Measurements from ENCODE around the gene RPS27.
A peak's percentile ranks its signal among the peaks of the same experiment; 100 is the strongest.
"Not testable (repeated sequence)": the region's sequence is repeated elsewhere in the genome, so short reads cannot be mapped to it uniquely, and the experiment has no call there.

The RPS27 gene

GRCh38 chr1:153961421-153961820 is 29.1 kb upstream of the RPS27 start:
- no peak for DNase-seq (ENCODE audit: low spot score)

GRCh38 chr1:153962088-153963029 is 28.2 kb upstream of the RPS27 start:
- DNase-seq (ENCODE audit: low spot score) = peak; percentile 62

DNA sequence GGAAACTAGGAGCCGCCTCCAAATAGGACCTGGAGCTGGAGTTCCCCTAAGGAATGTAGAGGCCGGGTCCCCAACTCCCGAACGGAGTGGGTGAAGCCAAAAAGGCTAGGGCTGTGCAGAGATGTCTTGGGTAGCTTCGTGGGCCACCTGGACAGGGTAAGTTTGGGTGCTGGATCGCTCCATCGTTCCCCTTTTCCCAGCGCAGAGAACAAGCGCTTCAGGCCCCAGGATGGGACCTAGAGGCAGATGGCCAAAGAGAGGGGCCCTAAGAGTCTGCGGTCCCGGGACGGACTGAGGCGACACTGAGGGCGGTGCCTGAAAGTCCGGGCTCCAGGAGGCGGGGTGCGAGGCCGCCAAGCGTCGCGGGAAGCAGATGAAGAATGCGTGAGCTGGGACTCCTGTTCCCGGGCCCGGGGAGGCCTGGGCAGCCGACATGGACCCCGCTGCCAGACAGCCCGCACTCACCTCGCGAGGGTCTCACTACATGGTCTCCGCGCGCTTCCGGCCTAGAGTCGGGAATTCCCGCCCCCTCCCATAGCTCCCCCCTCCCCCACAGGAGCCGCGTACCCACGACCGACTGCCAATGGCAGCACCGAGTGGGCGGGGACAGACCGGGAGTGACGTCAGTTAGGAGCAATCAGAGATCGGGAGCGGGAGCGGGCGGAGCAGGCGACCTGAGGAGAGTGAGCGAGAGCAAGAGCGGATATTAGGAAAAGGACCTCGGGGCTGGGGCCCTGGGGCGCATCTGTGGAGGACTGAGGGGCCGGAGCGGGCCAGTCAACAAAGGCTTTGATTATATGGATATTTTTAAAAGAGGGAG is 27.3 kb upstream of the RPS27 start, which contains the start of gene SLC39A1:
Gene SLC39A1, minus strand, starts transcription at position 508 of the 820 bp plus-strand sequence. CDS start 822 bp downstream, outside the sequence.
- DNase-seq (ENCODE audit: low spot score) = peak; percentile 96

DNA sequence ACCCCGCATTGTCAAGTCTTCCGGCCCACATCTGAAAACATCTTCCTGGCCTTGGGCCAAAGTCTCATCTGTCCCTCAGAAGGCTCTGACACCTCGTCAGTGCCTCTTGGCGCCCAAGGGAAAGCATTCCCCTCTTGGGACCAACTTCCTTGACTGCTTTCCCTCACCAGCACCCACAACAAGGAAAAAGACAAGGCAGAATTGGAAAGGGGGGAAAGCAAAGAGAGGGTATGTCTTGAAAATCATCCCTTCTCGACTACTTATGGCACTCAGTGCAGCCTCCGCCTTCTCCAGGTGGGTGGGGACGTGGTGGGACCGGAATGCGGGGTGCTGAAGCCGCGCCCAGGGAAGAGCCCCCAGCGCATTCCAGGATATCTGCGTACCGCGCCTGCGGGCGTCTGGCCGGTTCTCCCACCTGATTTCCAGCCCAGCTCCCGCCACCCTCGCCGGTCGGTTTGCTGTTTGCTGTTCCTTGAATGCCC is 26.7 kb upstream of the RPS27 start:
- peak; percentile 82 for DNase-seq (ENCODE audit: low spot score)

- DNase-seq (ENCODE audit: low spot score) = peak; percentile 97
These were observed 23.2 kb upstream of the RPS27 start, which contains the start of gene CREB3L4 for GRCh38 chr1:153967107-153967999. Gene CREB3L4, plus strand, starts transcription at chr1:153967902. Its CDS starts 624 bp downstream, at chr1:153968526.

DNA sequence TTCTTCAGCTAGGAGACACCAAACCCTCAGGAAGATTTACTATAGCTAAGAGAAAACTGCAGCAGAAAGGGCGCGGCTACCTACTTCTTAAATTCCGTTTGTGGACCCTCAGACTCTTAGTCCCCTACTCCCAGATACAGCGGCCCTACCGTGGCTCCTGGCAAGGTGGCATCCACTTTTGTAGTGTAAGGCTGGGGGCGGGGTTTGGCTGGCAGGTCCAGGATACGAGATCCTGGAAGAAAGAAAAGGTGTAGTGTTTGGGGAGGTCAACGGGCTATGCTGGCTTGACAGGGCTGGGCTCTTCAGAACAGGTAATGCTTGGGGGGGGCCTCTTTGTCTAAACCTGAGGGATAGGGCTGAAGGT is 22.6 kb upstream of the RPS27 start:
- DNase-seq (ENCODE audit: low spot score) = peak; percentile 39

DNA sequence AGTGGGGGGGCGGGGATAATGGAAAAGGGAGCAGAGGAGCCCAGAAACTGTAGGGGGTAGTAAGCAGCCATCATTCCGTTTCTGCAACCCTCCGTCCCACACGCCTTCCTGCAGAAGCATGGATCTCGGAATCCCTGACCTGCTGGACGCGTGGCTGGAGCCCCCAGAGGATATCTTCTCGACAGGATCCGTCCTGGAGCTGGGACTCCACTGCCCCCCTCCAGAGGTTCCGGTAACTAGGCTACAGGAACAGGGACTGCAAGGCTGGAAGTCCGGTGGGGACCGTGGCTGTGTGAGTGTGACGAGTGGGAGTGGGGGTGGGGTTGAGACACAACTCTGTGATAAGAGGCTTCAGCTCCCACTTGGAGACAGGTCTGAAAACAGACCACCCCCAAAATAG is 22.2 kb upstream of the RPS27 start:
- no peak for DNase-seq (ENCODE audit: low spot score)

GRCh38 chr1:153968972-153969371 is 21.6 kb upstream of the RPS27 start:
- no peak for DNase-seq (ENCODE audit: low spot score)

GRCh38 chr1:153970346-153970745 is 20.2 kb upstream of the RPS27 start:
- DNase-seq (ENCODE audit: low spot score) = no peak

DNA sequence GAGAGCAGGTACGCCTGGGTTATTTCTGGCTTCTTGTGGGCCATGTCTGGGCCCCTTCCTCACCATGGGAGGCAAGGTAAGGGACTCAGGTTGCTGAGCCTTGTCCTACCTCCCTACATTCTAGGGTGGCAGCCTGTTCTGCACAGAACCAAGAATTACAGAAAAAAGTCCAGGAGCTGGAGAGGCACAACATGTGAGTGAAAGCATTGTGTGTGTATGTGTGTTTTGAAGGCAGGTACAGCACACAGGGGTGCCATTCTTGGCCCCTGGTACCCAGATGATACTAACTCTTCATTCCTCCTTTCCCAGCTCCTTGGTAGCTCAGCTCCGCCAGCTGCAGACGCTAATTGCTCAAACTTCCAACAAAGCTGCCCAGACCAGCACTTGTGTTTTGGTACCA is 17.5 kb upstream of the RPS27 start:
- no peak for DNase-seq (ENCODE audit: low spot score)

GRCh38 chr1:153973525-153973924 is 17.0 kb upstream of the RPS27 start:
- DNase-seq (ENCODE audit: low spot score) = no peak

DNA sequence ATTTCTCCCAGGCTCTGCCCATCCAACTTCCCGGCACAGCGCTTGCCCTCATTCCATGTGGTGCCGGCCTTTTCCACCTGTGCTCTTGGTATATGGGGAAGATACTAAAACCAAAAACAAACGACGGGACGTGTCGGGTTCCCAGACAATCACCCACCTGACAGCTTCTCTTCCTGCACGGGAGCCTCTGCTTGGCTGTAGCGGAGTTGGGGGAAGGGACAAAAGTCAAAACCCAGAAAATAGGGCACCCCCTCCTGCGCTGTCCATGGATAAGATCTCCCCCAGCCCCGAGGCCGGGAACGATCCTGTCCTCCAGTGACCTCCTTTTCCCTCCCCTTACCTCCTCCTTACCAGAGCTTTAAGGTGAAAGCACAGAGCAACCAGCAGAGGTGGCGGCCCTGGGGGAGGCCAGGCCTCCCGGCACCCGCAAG is 13.7 kb upstream of the RPS27 start:
- DNase-seq (ENCODE audit: low spot score) = no peak

GRCh38 chr1:153977250-153978240 is 13.0 kb upstream of the RPS27 start, which contains the start of gene JTB:
Gene JTB, minus strand, starts transcription at chr1:153977674. Its CDS starts 422 bp downstream, at chr1:153977252.
- DNase-seq (ENCODE audit: low spot score) = peak; percentile 83

GRCh38 chr1:153978274-153978909 is 12.2 kb upstream of the RPS27 start:
- DNase-seq (ENCODE audit: low spot score) = no peak

DNA sequence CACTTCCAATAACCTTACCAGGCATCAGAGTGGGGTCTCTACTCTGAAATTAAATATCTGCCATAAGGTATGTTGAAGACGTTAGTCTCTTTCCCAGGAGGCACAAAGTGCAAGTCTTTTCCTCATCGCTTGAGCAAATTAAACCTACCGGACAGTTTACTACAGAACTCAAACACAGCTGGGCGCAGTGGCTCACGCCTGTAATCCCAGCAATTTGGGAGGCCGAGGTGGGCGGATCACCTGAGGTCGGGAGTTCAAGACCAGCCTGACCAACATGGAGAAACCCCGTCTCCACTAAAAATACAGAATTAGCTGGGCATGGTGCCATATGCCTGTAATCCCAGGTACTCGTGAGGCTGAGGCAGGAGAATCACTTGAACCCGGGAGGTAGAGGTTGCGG is 11.5 kb upstream of the RPS27 start:
- not testable (repeated sequence) for DNase-seq (ENCODE audit: low spot score)

DNA sequence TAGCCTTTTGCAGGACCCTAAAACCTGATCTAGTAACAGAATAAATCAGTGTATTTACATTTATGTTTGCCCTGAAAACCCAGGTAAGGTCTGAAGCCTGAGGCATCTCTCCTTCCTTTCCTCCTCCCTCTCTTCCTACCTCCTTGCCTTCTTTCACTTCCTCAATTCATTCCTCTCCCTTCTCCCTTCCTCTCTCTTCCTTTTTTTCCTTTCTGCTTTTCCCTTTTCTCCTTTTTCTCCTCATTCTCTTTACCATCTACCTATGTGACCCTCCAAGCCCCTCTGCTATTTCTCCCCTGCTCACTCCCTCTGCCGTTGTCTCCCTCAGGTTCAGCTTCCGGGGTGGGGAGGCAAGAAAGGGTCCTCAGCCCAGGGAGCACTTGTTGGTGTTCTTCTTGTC is 8.8 kb upstream of the RPS27 start:
- not testable (repeated sequence) for DNase-seq (ENCODE audit: low spot score)

- DNase-seq (ENCODE audit: low spot score) = no peak
These were observed 6.3 kb upstream of the RPS27 start for GRCh38 chr1:153984123-153984894.

GRCh38 chr1:153985341-153985912 is 5.1 kb upstream of the RPS27 start:
- no peak for DNase-seq (ENCODE audit: low spot score)

Measured in SW480 (cell line).